ENCODE measurements around the gene RETREG1.

The RETREG1 gene

GRCh38 chr5:16563686-16564085, 53.1 kb downstream of the RETREG1 start:
- H3K4me3 ChIP-seq (ENCODE audit: low read length) = no peak overlapping the region
- TF ChIP-seq ZNF274 (IDR thresholded peaks at IDR 0.05; ENCODE audit: low read depth, low read length) = no peak

DNA sequence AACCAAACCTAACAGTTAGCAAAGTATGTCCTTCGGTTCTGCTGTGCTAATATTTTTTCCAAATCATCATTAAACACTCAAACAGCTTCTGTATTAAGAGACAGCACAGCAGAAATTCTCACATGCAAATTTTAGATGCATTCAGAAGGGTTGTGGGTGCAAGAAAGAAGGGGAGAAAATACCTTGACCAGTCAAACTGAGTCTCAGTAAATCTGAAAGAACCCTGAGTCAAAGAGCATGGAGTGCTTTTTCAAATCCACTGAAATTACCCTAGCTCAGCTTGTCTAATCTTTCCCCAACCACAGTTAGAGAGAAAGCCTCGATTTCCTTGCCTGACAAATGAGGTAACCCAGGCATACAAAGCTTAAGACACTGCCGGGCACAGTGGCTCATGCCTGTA, 55.1 kb downstream of the RETREG1 start:
- no peak for TF ChIP-seq ZNF274 (IDR thresholded peaks at IDR 0.05; ENCODE audit: low read depth, low read length)
- H3K4me3 ChIP-seq (ENCODE audit: low read length) = no peak overlapping the region

DNA sequence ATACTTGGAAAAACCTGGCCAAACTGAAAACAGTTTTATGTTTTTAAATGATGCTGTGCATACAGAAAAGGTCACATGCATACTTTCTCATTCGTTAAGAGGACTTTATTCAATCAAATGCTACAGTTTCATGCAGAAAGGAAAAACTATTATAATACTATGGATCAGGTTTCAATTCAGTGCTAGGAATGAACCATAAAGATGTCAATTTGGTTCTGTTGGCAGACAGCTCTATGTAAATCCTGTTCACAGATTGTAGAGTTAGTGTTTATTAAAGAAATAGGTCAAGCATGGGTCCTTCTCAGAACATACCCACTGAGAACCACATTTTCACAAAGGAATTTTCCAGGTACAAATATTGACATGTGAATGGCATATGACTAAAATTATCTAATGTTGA, 57.1 kb downstream of the RETREG1 start:
- TF ChIP-seq ZNF274 (IDR thresholded peaks at IDR 0.05; ENCODE audit: low read depth, low read length) = no peak

DNA sequence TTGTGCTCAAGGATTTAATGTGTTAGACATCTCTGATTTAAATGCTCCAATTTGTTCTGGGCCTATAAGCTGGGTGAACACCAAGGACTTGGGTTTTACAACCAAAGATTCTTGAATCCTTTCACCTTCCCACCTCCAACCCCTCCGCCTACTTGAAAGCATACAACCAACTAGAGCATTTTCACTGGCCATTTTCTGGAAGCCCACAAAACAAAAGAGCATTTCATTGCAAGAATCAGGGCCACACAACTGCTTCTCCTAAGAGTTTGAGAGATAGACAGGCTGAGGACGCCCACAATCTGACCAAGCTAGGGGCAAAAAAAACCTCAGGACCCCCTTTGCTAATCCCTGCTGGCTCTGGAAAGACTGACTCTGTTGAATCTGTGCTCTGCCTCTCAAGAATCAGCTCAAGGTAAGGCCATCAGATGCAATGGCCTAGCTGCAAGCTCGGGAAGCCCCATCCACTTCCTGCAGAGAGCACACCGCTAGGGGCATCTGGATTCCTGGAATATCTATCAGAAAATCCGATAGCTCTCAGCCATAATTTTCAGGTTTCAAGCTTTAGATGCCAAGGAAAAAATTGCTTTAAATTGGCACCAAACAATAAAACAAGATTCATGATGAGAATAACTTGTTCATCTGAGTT, 57.7 kb downstream of the RETREG1 start:
- H3K4me3 ChIP-seq (ENCODE audit: low read length) = no peak overlapping the region
- TF ChIP-seq ZNF274 (IDR thresholded peaks at IDR 0.05; ENCODE audit: low read depth, low read length) = no peak

More for the DNA sequence above, 57.1 kb downstream of the RETREG1 start:
- no peak overlapping the region for H3K4me3 ChIP-seq (ENCODE audit: low read length)

- no peak overlapping the region for H3K4me3 ChIP-seq (ENCODE audit: low read length)
- no peak for TF ChIP-seq ZNF274 (IDR thresholded peaks at IDR 0.05; ENCODE audit: low read depth, low read length)
Measured at GRCh38 chr5:16557477-16557876, 59.3 kb downstream of the RETREG1 start.

DNA sequence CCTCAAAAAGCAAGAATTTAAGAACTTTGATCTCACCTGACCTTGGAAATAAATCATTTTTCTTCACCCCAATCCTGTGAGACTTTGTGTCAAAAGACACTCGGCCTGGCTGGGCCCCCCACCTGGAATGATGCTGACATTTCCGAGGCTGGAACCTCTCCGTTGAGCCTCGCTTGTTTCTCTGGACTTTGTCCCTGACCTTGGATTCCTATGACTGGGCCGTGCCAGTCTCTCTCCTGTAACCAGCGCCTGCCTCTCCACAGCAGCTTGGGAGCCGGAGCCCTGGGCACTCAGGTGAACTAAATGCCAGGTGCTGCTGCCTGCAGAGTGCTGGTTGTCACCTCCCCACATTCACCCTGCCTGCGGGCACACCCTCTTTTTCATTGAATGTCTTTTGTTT, 62.7 kb downstream of the RETREG1 start:
- no peak for TF ChIP-seq ZNF274 (IDR thresholded peaks at IDR 0.05; ENCODE audit: low read depth, low read length)
- no peak overlapping the region for H3K4me3 ChIP-seq (ENCODE audit: low read length)

- no peak overlapping the region for H3K4me3 ChIP-seq (ENCODE audit: low read length)
- no peak for TF ChIP-seq ZNF274 (IDR thresholded peaks at IDR 0.05; ENCODE audit: low read depth, low read length)
Measured at GRCh38 chr5:16552666-16553343, 64.0 kb downstream of the RETREG1 start.

- no peak for TF ChIP-seq ZNF274 (IDR thresholded peaks at IDR 0.05; ENCODE audit: low read depth, low read length)
- no peak overlapping the region for H3K4me3 ChIP-seq (ENCODE audit: low read length)
Measured at GRCh38 chr5:16551628-16552027, 65.2 kb downstream of the RETREG1 start.

- H3K4me3 ChIP-seq (ENCODE audit: low read length) = no peak overlapping the region
- no peak for TF ChIP-seq ZNF274 (IDR thresholded peaks at IDR 0.05; ENCODE audit: low read depth, low read length)
Measured at GRCh38 chr5:16550316-16550952, 66.4 kb downstream of the RETREG1 start.

GRCh38 chr5:16549491-16550206, 67.1 kb downstream of the RETREG1 start:
- no peak overlapping the region; the same call in 1 of the 2 replicates for H3K4me3 ChIP-seq (ENCODE audit: low read length)
- no peak for TF ChIP-seq ZNF274 (IDR thresholded peaks at IDR 0.05; ENCODE audit: low read depth, low read length)

DNA sequence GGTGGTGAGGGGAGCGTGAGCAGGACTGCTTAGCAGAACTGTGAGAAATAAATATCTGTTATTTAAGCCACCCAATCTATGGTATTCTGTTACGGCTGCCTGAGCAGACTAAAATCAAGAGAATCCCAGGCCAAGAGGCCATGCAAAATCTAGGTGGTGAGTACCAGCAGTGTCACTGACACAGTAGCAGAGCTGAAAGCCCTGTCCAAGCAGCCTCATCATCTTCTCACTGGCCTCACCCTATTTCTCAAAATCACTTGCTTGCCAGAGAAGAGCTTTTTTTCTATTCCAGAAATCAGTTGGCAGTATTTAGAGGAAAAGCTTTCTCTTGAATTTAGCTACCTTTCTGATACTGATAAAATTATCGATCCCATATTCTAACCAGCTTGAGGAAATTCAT, 68.0 kb downstream of the RETREG1 start:
- no peak for TF ChIP-seq ZNF274 (IDR thresholded peaks at IDR 0.05; ENCODE audit: low read depth, low read length)
- H3K4me3 ChIP-seq (ENCODE audit: low read length) = no peak overlapping the region

DNA sequence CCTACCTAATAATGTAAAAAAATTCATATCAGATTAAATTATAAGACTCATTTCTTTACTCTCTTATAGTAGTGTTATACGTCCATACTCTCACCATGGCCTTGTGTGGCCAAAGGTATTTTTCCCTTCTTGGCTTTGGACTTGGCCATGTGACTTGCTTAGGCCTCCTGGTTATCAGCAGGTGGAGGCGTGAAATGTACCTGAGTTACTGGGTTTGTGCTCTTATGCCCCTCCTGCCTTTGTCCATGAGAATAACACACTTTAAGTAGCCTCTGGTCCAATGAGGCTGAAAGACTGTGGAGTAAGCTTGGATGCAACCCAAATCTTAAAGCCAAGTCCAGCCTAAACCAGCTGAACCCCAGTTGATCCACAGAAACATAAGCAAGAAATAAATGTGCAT, 68.7 kb downstream of the RETREG1 start:
- TF ChIP-seq ZNF274 (IDR thresholded peaks at IDR 0.05; ENCODE audit: low read depth, low read length) = no peak
- no peak overlapping the region for H3K4me3 ChIP-seq (ENCODE audit: low read length)

DNA sequence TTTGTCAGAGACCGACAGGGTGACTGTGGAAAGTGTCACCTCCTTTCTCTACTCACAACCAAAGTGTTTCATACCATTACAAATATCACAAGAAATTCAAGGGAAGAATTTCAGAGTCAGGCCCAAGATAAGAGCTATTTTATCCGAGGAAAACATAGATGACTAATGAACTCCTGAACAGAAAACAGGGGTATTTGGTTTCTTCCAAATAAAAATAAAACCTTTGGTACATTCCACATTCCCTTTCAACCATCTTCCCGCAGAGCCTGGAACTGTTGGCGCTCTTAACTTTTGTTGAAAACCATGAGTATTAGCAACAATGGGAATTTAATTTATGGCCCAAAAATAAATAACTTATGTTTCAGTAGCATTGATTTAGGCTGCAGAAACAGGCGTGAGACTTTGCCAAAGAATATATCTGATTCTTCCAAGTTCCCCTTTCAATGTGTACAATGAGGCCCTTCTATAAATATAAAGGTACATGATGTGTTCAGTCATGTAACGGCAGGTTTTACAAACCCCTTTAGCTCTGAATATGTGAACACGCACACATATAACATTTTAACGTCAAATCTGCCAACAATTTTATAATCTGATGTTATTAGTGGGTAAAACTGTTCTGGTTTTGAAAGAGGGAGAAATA, 69.5 kb downstream of the RETREG1 start:
- no peak for TF ChIP-seq ZNF274 (IDR thresholded peaks at IDR 0.05; ENCODE audit: low read depth, low read length)
- no peak overlapping the region for H3K4me3 ChIP-seq (ENCODE audit: low read length)

- TF ChIP-seq ZNF274 (IDR thresholded peaks at IDR 0.05; ENCODE audit: low read depth, low read length) = no peak
- H3K4me3 ChIP-seq (ENCODE audit: low read length) = no peak overlapping the region
Measured at GRCh38 chr5:16546732-16547131, 70.1 kb downstream of the RETREG1 start.

All from GM08714 (cell line).